NB4 (cell line): ENCODE data around the gene ABCA6.
"Not testable (repeated sequence)": the region's sequence is repeated elsewhere in the genome, so short reads cannot be mapped to it uniquely, and the experiment has no call there.

ENCODE experiments used
- CTCF ChIP-seq: IDR thresholded peaks from one replicate; pipeline ENCODE4 v1.5.1; 2012; ENCODE audit warnings: low read depth, low read length
- MYC ChIP-seq: IDR thresholded peaks from 2 replicates; pipeline ENCODE4 v1.6.1; 2011; ENCODE audit warnings: low read depth, low read length
- POLR2A ChIP-seq: IDR thresholded peaks from 2 replicates; pipeline ENCODE4 v1.6.1; 2011; ENCODE audit warnings: mild to moderate bottlenecking; ENCODE audit not compliant: insufficient read length; ENCODE audit errors: extremely low read depth

GRCh38 chr17:69073392-69073791, 68.3 kb downstream of the ABCA6 start:
- not testable (repeated sequence) for TF ChIP-seq MYC, CTCF, POLR2A
